Measurements from ENCODE around the gene ACTR3C.

ACTR3C gene

GRCh38 chr7:150358988-150359621, 35.8 kb upstream of the ACTR3C start:
- no peak for DNase-seq

- no peak for DNase-seq
These were observed 35.1 kb upstream of the ACTR3C start for GRCh38 chr7:150358433-150358832.

GRCh38 chr7:150357771-150358427, 34.6 kb upstream of the ACTR3C start:
- DNase-seq: peak; percentile 55 to 58

GRCh38 chr7:150357270-150357669, 33.9 kb upstream of the ACTR3C start:
- peak; percentile 62 to 66 for DNase-seq

- peak; percentile 17 to 55 for DNase-seq
These were observed 33.0 kb upstream of the ACTR3C start for GRCh38 chr7:150356265-150356897.

GRCh38 chr7:150355666-150356059, 32.3 kb upstream of the ACTR3C start:
- no peak for DNase-seq

GRCh38 chr7:150351587-150352194, 28.3 kb upstream of the ACTR3C start:
- no peak for DNase-seq

- no peak for DNase-seq
These were observed 23.6 kb upstream of the ACTR3C start for GRCh38 chr7:150346922-150347321.

GRCh38 chr7:150345012-150345411, 21.7 kb upstream of the ACTR3C start:
- no peak for DNase-seq

GRCh38 chr7:150344299-150344698, 21.0 kb upstream of the ACTR3C start:
- no peak for DNase-seq

GRCh38 chr7:150343225-150343624, 19.9 kb upstream of the ACTR3C start:
- no peak for DNase-seq

- no peak for DNase-seq
These were observed 18.7 kb upstream of the ACTR3C start for GRCh38 chr7:150342121-150342408.

- no peak for DNase-seq
These were observed 18.1 kb upstream of the ACTR3C start, which contains the start of gene RARRES2 for GRCh38 chr7:150341263-150342120. Gene RARRES2 (minus strand): TSS chr7:150341629. CDS start chr7:150340609, 1,020 bp downstream.

- DNase-seq: no peak
These were observed 17.5 kb upstream of the ACTR3C start for GRCh38 chr7:150340875-150341262.

- no peak for DNase-seq
These were observed 16.8 kb upstream of the ACTR3C start for GRCh38 chr7:150340024-150340749.

GRCh38 chr7:150339409-150339809, 16.1 kb upstream of the ACTR3C start:
- DNase-seq: no peak

GRCh38 chr7:150338166-150338829, 15.0 kb upstream of the ACTR3C start:
- DNase-seq: no peak

GRCh38 chr7:150337659-150338081, 14.3 kb upstream of the ACTR3C start:
- no peak for DNase-seq

- DNase-seq: no peak
These were observed 13.8 kb upstream of the ACTR3C start for GRCh38 chr7:150337179-150337578.

- no peak for DNase-seq
These were observed 13.4 kb upstream of the ACTR3C start for GRCh38 chr7:150336746-150337145.

- DNase-seq: no peak
These were observed 12.4 kb upstream of the ACTR3C start for GRCh38 chr7:150335774-150336112.
